Neuron (in vitro differentiated cells): ENCODE measurements around the gene BNC1.

Experiments used
- H2AFZ ChIP-seq: one replicate; pipeline ENCODE4 v1.6.1; 2013; ENCODE audit warnings: low read depth, mild to moderate bottlenecking, inconsistent platforms, low read length, moderate library complexity
- H3K27me3 ChIP-seq: one replicate; pipeline ENCODE4 v1.6.1; 2013; ENCODE audit warnings: low read length; ENCODE audit not compliant: insufficient read depth
- H3K36me3 ChIP-seq: one replicate; pipeline ENCODE4 v1.6.1; 2013; ENCODE audit warnings: low read length; ENCODE audit not compliant: insufficient read depth
- H3K4me1 ChIP-seq: one replicate; pipeline ENCODE4 v1.6.1; 2013; ENCODE audit warnings: low read length; ENCODE audit not compliant: insufficient read depth
- H3K4me3 ChIP-seq: 2 replicates; pipeline ENCODE4 v1.5.1; 2013; ENCODE audit warnings: mild to moderate bottlenecking, low read length, moderate library complexity
- H3K9me3 ChIP-seq: one replicate; pipeline ENCODE4 v1.6.1; 2013; ENCODE audit warnings: low read length

The BNC1 gene

GRCh38 chr15:83284559-83285283 lies at the start of gene BNC1:
BNC1 (minus strand) TSS chr15:83284664; CDS start chr15:83284628, 36 bp downstream.
- peaks cover 4% of the 10 kb centered on the region for H3K9me3 ChIP-seq
- H3K4me1 ChIP-seq, result peaks cover 3% of the 10 kb centered on the region
- H3K4me3 ChIP-seq, result peak within 1 kb of the TSS; percentile 4
- no peaks in the 10 kb centered on the region for H3K36me3 ChIP-seq
- peaks cover 93% of the 10 kb centered on the region for H3K27me3 ChIP-seq
- peak within 1 kb of the TSS; percentile 87 for H2AFZ ChIP-seq

- Histone ChIP-seq H3K36me3 (no peaks in the 10 kb centered on the region), H3K27me3 (no peaks in the 10 kb centered on the region), H3K4me3 (no peak overlapping the region), H2AFZ (no peak overlapping the region), H3K4me1 (no peaks in the 10 kb centered on the region), H3K9me3 (no peaks in the 10 kb centered on the region)
These were observed 42.6 kb upstream of the BNC1 start for GRCh38 chr15:83327041-83327440.

GRCh38 chr15:83324799-83325198 lies 40.3 kb upstream of the BNC1 start:
- Histone ChIP-seq H2AFZ (no peak overlapping the region), H3K9me3 (no peaks in the 10 kb centered on the region), H3K27me3 (no peaks in the 10 kb centered on the region), H3K4me3 (no peak overlapping the region), H3K4me1 (no peaks in the 10 kb centered on the region), H3K36me3 (no peaks in the 10 kb centered on the region)

GRCh38 chr15:83323296-83323711 lies 38.8 kb upstream of the BNC1 start:
- H3K4me1 ChIP-seq, result no peaks in the 10 kb centered on the region
- no peak overlapping the region for H3K4me3 ChIP-seq
- no peak overlapping the region for H2AFZ ChIP-seq
- H3K27me3 ChIP-seq, result no peaks in the 10 kb centered on the region
- H3K36me3 ChIP-seq, result no peaks in the 10 kb centered on the region
- no peaks in the 10 kb centered on the region for H3K9me3 ChIP-seq

GRCh38 chr15:83322691-83323090 lies 38.2 kb upstream of the BNC1 start:
- Histone ChIP-seq H3K4me3 (no peak overlapping the region), H3K9me3 (no peaks in the 10 kb centered on the region), H3K36me3 (no peaks in the 10 kb centered on the region), H2AFZ (no peak overlapping the region), H3K27me3 (no peaks in the 10 kb centered on the region), H3K4me1 (no peaks in the 10 kb centered on the region)

- Histone ChIP-seq H3K4me3 (no peak overlapping the region), H2AFZ (no peak overlapping the region), H3K27me3 (no peaks in the 10 kb centered on the region), H3K36me3 (no peaks in the 10 kb centered on the region), H3K9me3 (no peaks in the 10 kb centered on the region), H3K4me1 (no peaks in the 10 kb centered on the region)
These were observed 37.6 kb upstream of the BNC1 start for GRCh38 chr15:83322061-83322460.

- Histone ChIP-seq H3K9me3 (no peaks in the 10 kb centered on the region), H3K27me3 (no peaks in the 10 kb centered on the region), H3K36me3 (no peaks in the 10 kb centered on the region), H2AFZ (no peak overlapping the region), H3K4me3 (no peak overlapping the region), H3K4me1 (no peaks in the 10 kb centered on the region)
These were observed 36.4 kb upstream of the BNC1 start for GRCh38 chr15:83320844-83321243.

- Histone ChIP-seq H3K9me3 (no peaks in the 10 kb centered on the region), H3K36me3 (no peaks in the 10 kb centered on the region), H3K4me3 (no peak overlapping the region), H2AFZ (no peak overlapping the region), H3K4me1 (no peaks in the 10 kb centered on the region), H3K27me3 (no peaks in the 10 kb centered on the region)
These were observed 35.9 kb upstream of the BNC1 start for GRCh38 chr15:83320404-83320803.

- H2AFZ ChIP-seq, result no peak overlapping the region
- H3K27me3 ChIP-seq, result no peaks in the 10 kb centered on the region
- H3K4me3 ChIP-seq, result no peak overlapping the region
- no peaks in the 10 kb centered on the region for H3K9me3 ChIP-seq
- H3K4me1 ChIP-seq, result no peaks in the 10 kb centered on the region
- no peaks in the 10 kb centered on the region for H3K36me3 ChIP-seq
These were observed 35.3 kb upstream of the BNC1 start for GRCh38 chr15:83319771-83320170.

- H2AFZ ChIP-seq, result no peak overlapping the region
- no peaks in the 10 kb centered on the region for H3K36me3 ChIP-seq
- no peaks in the 10 kb centered on the region for H3K4me1 ChIP-seq
- H3K27me3 ChIP-seq, result no peaks in the 10 kb centered on the region
- H3K9me3 ChIP-seq, result no peaks in the 10 kb centered on the region
- no peak overlapping the region for H3K4me3 ChIP-seq
These were observed 34.5 kb upstream of the BNC1 start for GRCh38 chr15:83318861-83319415.

GRCh38 chr15:83318036-83318435 lies 33.6 kb upstream of the BNC1 start:
- H3K27me3 ChIP-seq, result no peaks in the 10 kb centered on the region
- H3K36me3 ChIP-seq, result no peaks in the 10 kb centered on the region
- H2AFZ ChIP-seq, result no peak overlapping the region
- H3K9me3 ChIP-seq, result no peaks in the 10 kb centered on the region
- no peaks in the 10 kb centered on the region for H3K4me1 ChIP-seq
- H3K4me3 ChIP-seq, result no peak overlapping the region

- H3K9me3 ChIP-seq, result no peaks in the 10 kb centered on the region
- H3K4me3 ChIP-seq, result no peak overlapping the region
- no peak overlapping the region for H2AFZ ChIP-seq
- no peaks in the 10 kb centered on the region for H3K36me3 ChIP-seq
- peaks cover 5% of the 10 kb centered on the region for H3K27me3 ChIP-seq
- H3K4me1 ChIP-seq, result peaks cover 4% of the 10 kb centered on the region
These were observed 27.6 kb upstream of the BNC1 start for GRCh38 chr15:83312071-83312470.

GRCh38 chr15:83310521-83311456 lies 26.3 kb upstream of the BNC1 start:
- Histone ChIP-seq H3K9me3 (no peaks in the 10 kb centered on the region), H3K27me3 (peaks cover 11% of the 10 kb centered on the region), H3K4me3 (no peak overlapping the region), H2AFZ (no peak overlapping the region), H3K4me1 (peaks cover 9% of the 10 kb centered on the region), H3K36me3 (no peaks in the 10 kb centered on the region)
